A549 treated with Hydrocortisone at 1 μM for 4 hours (cell line): ENCODE measurements around the gene TIAM1. TPM values are rescaled to one million over a fixed set of nuclear protein-coding genes. Genes with fewer than 3 reads are reported as not detected.

ENCODE experiments used
- total RNA-seq: library from RNA; stranded (reverse); fragments of 200-300 nt; extraction: Qiagen RNA extraction; gene quantifications from 5 replicates; pipeline ENCODE4 v1.2.3, GENCODE V29; 2022

The TIAM1 gene, protein sequence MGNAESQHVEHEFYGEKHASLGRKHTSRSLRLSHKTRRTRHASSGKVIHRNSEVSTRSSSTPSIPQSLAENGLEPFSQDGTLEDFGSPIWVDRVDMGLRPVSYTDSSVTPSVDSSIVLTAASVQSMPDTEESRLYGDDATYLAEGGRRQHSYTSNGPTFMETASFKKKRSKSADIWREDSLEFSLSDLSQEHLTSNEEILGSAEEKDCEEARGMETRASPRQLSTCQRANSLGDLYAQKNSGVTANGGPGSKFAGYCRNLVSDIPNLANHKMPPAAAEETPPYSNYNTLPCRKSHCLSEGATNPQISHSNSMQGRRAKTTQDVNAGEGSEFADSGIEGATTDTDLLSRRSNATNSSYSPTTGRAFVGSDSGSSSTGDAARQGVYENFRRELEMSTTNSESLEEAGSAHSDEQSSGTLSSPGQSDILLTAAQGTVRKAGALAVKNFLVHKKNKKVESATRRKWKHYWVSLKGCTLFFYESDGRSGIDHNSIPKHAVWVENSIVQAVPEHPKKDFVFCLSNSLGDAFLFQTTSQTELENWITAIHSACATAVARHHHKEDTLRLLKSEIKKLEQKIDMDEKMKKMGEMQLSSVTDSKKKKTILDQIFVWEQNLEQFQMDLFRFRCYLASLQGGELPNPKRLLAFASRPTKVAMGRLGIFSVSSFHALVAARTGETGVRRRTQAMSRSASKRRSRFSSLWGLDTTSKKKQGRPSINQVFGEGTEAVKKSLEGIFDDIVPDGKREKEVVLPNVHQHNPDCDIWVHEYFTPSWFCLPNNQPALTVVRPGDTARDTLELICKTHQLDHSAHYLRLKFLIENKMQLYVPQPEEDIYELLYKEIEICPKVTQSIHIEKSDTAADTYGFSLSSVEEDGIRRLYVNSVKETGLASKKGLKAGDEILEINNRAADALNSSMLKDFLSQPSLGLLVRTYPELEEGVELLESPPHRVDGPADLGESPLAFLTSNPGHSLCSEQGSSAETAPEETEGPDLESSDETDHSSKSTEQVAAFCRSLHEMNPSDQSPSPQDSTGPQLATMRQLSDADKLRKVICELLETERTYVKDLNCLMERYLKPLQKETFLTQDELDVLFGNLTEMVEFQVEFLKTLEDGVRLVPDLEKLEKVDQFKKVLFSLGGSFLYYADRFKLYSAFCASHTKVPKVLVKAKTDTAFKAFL (N-terminal part only)
- total RNA-seq = 0.57 to 1.1 TPM (median 0.88 TPM) in 5 replicates

GRCh38 chr21:31343680-31344480 lies at the start of gene TIAM1:
Gene TIAM1, minus strand, starts transcription at chr21:31344261. Its CDS starts 77,289 bp downstream, at chr21:31266972.

